Daoy (cell line): ENCODE measurements around the gene RAB42. TPM values are rescaled to one million over a fixed set of nuclear protein-coding genes. Genes with fewer than 3 reads are reported as not detected.
"Not testable (repeated sequence)": the region's sequence is repeated elsewhere in the genome, so short reads cannot be mapped to it uniquely, and the experiment has no call there.

ENCODE experiments used
- DNase-seq: peaks from one replicate; pipeline ENCODE4 v3.0.0-alpha.2; 2015; ENCODE audit warnings: low read depth
- total RNA-seq: library from RNA; depleted of rRNA; stranded (reverse); fragments of >200 nt; shearing (Covaris generic); gene quantifications from 2 replicates; pipeline ENCODE4 v1.2.3, GENCODE V29; 2014

Gene RAB42
- total RNA-seq, 1 experiment from 2014 or later = 6.4 TPM

DNA sequence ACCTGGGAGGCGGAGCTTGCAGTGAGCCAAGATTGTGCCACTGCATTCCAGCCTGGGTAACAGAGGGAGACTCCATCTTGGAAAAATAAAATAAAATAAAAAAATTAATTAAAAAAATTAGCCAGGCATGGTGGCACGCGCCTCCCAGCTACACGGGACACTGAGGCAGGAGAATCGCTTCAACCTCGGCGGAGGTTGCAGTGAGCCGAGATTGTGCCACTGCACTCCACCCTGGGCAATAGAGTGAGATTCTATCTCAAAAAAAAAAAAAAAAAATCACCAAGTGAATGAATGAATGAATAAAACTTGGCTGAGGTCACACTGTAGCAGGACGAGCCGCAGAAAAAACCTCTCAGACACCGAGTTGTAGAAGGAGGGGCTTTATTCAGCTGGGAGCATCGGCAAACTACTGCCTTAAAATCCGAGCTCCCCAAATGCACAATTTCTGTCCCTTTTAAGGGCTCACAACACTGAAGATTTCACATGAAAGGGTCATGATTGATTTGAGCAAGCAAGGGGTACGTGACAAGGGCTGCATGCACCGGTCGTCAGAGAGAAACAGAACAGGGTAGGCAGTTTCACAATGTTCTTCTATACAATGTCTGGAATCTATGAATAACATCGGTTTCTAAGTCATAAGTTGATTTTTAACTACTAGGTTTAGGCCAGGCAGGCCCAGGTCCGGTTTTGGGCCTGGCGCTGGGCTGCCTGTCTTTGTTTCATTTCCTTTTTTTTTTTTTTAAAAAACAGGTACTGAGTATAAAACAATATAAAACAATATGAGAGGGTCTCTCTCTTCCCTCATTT is 5.3 kb upstream of the RAB42 start:
- not testable (repeated sequence) for DNase-seq

DNA sequence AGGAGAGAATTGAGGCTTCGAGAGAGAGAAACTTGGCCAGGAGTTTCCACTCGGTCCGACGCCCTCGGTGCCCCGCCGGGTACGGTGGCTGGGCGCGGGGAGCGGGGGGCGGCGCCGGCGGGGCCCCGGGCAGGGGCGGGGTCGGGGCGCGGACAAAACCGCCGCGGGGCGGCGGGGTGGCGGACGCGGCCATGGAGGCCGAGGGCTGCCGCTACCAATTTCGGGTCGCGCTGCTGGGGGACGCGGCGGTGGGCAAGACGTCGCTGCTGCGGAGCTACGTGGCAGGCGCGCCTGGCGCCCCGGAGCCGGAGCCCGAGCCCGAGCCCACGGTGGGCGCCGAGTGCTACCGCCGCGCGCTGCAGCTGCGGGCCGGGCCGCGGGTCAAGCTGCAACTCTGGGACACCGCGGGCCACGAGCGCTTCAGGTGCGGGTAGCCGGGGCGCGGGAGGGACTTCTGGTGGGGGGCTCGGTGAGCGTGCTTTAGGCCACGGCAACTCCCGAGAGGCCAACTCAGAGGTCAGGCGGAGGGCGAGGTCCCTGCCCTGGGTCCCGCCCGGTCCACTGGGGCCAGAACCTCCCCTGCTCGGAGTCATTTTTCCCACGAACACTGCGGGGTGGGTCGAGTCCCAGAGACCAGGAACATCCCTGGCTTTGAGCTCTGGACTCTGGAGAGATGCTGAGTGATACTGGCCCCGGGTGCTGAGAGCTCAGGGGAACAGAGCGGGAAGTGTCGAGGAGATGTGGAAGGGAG is 431 bp downstream of the RAB42 start:
- DNase-seq = peak; percentile 32

DNA sequence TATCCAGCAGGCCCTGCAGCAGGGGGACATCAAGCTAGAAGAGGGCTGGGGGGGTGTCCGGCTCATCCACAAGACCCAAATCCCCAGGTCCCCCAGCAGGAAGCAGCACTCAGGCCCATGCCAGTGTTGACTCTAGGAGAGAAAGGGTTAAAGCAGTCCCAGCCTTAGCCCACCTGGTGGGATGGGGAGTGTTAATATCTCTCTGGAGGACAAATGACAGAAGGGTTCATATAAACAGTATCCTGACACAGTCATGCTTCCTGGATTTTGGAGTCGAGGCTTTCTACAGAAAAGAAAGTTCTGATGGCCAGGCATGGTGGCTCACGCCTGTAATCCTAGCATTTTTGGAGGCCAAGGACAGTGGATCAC is 1.9 kb downstream of the RAB42 start:
- not testable (repeated sequence) for DNase-seq

DNA sequence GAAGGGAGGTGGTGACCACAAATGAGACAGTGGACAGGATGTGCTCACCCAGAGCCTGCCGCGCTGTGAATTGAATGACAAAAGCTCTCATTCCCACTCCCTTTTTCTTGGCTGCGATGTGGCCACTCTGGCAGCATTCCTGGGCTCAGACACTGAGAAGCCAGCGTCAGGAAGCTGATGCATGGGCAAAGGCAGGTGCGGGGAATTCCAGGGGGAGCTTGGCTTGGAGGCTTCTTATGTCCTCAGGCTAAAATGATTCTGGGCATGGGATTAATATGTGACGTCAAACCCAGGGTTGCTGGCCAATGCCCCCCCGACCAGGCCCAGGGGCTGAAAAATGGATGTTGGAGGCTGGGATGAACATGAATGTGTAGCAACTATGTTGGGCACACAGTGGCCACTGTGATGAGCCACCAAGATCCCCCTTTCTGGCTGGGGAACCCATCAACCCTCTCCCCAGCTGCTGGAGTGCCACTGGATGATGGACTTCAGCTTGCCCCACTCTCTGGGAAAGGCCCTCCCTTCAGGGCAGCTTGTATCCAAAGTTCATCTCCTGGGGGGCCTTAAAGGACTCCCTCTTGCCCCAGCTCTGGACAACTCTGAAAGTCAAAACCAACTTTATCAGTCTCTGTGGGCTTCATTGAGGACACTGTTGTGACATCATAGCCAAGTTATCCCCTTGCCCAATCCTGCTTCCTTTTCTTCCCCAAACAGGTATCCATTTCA is 2.8 kb downstream of the RAB42 start:
- DNase-seq = peak; percentile 90

DNA sequence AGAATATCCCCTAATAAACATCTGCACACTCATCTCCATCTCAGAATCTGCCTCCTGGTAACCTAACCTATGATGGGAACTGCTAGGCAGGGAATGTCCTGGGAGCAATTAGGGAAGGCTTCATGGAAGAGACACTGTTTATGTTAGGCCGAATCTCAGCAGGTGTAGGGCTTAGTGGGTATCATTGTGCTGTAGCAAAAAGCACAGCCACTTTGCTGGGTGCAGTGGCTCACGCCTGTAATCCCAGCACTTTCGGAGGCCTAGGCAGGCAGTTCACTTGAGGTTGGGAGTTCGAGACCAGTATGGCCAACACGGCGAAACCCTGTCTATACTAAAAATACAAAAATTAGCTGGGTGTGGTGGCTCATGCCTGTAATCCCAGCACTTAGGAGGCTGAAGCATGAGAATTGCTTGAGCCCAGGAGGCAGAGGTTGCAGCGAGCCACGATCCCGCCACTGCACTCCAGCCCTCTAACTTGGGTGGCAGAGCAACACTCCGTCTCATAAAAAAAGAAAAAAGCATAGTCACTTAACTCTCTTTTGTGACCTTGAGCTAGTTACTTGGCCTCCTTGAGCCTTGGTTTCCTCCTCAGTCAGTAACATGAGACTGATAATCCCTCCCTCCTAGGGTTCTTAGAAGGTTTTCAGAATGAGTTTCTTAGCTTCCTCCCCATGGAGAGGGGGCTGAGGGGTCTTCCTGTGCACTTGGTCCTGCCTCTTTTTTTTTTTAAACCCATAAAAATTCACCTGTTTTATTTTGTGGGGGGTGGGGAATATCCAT is 3.5 kb downstream of the RAB42 start:
- no peak for DNase-seq

DNA sequence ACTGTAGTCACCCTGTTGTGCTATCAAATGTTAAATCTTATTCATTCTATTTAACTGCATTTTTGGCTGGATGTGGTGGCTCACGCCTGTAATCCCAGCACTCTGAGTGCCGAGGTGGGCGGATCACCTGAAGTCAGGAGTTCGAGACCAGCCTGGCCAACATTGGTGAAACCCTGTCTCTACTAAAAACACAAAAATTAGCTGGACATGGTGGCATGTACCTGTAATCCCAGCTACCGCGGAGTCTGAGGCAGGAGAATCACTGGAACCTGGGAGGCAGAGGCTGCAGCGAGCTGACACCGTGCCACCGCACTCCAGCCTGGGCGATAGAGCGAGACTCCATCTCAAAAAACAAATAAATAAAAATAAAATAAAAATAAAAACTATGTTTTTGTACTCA is 4.2 kb downstream of the RAB42 start:
- not testable (repeated sequence) for DNase-seq

DNA sequence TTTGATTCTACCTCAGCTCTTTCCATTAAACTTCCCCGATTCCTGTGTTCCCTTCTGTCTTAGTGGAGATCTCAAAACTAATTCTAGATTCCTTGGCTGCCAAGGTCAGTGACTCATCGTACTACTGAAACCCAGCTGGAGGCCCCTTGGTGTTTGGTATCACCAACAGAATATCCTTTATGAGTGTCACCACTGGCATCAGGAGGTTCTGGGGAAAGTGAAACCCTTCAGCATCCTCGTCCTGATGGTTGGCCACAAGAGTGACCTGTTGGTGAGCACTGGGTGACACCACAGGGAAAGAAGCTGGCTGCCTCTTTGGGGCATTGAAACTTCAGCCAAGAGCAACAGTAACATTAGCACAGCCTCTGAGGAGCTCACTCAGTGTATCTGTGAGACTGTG is 9.6 kb downstream of the RAB42 start:
- DNase-seq = peak; percentile 93

DNA sequence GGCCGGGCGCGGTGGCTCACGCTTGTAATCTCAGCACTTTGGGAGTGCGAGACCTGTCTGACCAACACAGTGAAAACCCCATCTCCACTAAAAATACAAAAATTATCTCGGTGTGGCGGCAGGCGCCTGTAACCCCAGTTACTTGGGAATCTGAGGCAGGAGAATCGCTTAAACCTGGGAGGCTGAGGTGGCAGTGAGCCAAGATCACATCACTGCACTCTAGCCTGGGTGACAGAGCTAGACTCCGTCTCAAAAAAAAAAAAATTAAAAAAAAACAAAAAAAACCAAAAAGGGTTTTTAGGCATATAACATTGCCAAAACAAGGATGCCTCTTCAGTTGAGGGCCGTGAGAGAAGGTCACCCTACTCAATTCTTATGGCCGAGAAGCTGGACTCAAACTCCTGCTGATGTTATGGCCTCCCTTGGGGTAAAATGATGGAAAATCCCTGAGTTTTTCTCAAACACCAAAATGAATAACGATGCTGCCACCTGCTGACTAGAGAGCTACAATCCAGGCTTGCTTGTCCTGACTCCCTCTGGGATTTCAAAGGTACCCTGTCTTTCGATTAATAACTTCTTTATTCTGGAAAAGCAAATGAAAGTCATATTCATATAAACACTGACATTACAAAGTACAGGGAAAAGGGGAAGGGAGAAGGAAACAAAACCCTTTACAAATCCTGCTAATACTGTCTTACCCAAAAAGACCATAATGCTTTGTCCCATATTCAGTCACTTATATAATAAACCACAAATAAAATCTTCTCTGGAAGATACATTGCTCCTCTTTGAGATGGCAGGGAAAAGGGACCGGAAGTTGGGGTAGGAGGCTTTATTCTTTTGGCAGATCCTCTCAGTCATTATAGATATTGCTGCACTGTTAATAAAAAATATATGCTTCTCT is 10.7 kb downstream of the RAB42 start:
- DNase-seq = peak; percentile 75

DNA sequence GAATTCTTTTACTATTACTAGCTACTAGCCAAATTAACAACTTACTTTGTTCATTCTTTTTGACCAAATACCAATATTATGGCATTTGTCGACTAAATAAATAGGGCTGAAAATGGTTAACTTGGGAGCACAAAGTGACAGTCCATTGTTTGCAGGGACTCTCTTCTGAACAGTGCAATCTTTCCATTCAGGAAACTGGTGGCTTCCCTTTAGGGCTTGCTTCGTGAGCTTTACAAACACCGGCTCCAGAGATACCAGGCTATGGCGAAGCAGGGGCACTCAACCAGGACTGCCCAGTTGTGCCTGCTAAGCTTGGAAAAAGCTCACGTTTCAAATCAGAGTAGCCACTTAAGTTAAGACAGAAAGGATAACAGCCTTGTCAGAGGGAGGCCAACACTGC is 12.3 kb downstream of the RAB42 start:
- no peak for DNase-seq

DNA sequence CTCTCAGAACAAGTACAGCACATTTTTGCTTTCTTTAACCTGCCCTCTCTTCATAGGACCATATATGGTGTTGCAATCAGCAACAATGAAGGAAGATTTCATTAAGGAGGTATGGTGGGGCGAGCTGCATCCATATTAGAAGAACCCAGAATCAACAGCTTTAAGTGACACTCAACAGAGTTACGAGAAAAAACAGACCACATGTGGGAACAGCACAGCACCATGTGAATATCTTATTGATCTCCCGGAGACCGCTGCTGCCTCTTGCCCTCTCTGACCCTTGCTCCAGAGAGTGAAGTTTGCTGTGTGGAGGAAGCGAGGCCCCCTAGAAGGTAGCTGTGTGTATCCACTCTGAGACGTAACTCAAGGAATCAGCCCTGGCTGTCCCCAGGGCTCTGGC is 12.9 kb downstream of the RAB42 start:
- no peak for DNase-seq

DNA sequence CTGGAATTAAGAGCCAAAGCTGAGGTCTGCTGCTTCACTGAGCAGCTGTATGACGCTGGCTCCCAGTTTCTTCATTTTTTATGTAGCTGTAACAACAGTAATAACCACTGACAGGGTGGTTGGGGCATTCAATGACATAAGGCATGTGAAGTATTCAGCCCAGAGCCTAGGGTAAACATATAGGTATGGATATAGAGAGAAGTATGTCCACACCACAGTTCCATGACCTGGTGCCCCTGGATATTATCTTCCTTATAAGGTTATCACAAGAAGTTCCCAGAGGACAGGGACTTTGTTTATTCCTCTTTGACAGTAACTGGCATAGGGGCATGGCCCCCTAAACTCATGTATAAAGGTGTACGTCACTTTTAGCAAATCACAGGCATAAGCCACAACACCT is 14.7 kb downstream of the RAB42 start:
- DNase-seq = no peak

DNA sequence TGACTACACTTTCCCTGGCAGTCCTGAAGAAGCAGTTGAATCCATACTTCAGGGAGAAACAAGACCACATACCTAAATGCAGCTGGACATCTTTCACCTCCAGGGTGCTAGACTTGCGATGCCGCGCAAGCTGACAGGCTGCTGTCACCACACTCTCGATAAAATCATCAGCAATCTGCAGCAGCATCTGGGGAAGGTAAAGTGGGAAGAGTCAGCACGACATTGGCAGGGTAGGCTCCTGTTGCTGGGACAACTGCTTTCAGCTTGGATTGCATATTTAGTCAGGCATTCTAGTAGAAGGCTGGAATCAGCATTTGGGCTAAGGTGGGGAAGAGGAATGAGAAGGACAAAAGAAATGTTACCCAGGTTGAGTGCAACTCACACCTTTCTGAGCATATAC is 21.1 kb downstream of the RAB42 start:
- no peak for DNase-seq

DNA sequence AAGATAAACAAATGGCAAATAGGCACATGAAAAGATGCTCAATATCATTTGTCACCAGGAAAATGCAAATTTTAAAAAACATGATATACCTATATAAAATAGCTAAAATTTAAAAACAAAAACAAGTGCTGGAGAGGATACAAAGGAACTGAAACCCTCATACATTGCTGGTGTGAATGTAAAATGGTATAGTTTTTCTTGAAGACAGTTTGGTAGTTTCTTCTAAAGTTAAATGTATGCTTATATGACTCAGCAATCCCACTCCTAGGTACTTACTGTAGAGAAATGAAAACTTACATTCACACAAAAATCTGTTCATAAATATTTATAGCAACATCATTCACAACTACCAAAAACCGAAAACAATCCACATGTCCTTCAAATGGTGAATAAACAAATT is 39.6 kb downstream of the RAB42 start:
- no peak for DNase-seq

DNA sequence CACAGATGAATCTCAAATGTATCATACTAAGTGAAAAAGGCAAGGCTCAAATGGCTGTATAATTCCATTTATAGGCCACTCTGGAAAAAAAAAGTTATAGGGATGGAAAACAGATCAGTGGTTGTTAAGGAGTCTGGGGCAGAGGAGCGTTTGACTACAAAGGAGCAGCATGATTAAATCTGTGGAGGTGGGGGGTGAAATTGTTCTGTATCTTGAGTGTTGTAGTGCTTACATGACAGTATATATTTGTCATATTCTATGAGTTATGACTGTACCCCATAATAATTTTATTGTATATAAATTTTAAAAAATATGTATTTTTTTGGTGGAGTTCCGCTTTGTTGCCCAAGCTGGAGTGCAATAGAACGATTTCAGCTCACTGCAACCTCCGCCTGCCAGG is 40.5 kb downstream of the RAB42 start:
- no peak for DNase-seq

DNA sequence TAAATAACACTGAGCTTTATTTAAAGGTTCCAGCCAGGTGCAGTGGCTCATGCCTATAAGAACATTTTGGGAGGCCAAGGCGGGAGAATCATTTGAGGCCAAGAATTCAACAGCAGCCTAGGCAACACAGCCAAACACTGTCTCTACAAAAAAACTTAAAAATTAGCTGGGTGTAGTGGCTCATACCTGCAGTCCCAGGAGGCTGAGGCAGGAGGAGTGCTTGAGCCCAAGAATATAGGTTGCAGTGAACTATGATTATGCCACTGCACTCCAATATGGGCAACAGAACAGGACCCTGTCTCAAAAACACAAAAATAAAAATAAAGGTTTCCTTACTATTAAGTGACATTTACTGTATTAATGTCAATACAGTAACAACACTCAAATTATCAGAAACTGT is 48.7 kb downstream of the RAB42 start:
- peak; percentile 29 for DNase-seq

DNA sequence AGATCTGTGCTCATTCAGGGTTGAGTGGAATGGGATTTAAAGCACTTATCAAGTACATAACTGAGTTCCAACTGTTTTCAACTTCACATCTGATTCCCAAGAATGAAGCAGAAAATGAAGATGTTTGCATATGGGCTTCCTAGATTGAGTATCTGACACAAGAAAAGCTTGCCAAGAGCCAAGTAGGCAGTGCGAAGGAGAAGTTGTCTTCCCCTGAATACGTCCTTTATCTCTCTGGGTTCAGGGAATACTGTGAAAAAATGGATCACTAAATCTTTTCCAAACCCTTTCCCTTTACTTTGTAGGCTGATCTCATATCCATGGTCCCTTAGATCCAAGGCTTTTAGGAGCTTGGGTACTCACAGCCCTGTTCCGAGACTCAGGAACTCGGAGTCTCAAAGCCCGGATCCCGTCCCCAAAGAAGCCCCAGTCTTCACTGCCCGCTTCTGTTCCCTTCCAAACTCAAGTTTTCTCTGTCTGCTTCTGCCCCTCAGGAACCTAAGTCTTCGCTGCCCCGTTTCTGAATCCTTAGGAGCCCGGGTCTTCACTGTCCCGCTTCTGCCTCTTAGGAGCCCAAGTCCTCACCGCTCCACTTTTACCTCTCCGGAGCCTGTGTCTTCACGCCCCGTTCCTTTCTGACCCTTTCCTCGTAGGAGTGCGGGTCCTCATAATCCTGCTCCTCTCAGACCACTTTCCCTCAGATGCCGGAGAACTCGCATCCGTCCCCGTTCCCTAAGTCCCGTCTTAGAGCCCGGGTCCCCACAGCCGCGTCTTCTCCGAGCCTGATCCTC is 50.2 kb downstream of the RAB42 start:
- DNase-seq = no peak

DNA sequence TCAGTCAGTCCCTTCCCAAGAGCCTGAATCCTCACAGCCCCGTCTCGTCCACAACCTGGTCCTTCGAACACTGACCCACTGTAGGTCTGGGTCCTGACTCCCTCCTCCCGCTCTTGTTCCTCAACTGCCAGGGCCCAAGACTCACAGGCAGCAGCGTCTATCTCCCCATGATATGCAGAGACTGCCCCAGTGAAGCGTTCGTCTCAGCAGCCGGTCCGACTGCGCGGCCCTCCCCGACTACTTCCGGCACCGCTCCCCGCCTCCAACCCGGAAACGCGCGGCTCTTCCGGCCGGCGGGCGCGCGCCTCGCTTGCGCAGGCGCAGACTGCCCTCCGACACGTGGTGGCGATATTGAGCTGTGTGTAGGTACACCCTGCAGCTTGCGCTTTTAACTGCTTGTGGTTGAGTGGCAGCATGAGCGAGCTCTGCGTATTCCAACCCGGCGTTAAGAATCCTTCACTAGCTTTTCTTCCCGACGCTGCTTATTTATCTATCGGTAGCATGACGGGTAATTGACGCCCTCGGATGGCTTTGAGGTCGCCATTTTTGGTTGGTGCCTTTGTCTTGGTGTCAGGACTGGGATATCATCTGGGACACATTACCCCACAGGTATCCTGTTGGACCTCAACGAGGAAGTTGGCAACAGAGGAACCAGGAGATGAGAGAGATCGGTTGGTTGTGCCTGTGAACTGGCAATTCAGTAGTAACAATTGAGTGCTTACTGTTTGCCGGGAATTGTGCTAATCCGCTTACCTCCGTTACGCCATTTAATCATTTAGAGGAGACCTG is 51.0 kb downstream of the RAB42 start, which contains the start of gene TAF12:
TAF12 (minus strand) TSS at position 221 of the 789 bp plus-strand sequence. CDS start 20,986 bp downstream, outside the sequence.
- DNase-seq = peak; percentile 98

DNA sequence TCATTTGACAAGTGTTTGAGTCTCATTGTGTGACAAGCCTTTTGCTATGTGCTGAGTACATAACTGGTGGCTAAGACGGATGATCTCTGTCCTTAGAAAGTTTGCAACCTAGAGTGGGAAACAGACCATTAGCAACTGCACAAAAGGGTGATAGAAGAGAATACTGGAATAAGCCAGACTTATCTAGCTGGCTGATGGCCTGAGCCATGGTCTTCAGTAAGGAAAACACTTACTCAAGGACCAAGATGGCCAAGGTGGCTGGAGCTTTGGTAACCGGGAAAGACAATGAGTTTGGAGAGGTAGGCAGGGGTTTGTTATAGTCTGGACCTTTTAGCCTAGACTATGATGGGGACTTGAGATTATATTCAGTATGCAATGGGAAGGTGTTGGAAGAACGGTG is 52.4 kb downstream of the RAB42 start:
- no peak for DNase-seq
